Neural crest cell (in vitro differentiated cells): Measurements from ENCODE around the gene HK2. TPM values are rescaled to one million over a fixed set of nuclear protein-coding genes. Genes with fewer than 3 reads are reported as not detected.
"Not testable (repeated sequence)": the region's sequence is repeated elsewhere in the genome, so short reads cannot be mapped to it uniquely, and the experiment has no call there.

Source experiments
- DNase-seq: peaks from one replicate; pipeline ENCODE4 v3.0.0; 2021; ENCODE audit warnings: low read depth, mixed read lengths, low spot score
- H3K27ac Mint-ChIP-seq: one replicate; pipeline ENCODE4 v1.8.0; 2021; ENCODE audit warnings: mild to moderate bottlenecking, mixed read lengths; ENCODE audit not compliant: unreplicated experiment
- H3K27me3 Mint-ChIP-seq: 2 replicates; pipeline ENCODE4 v1.8.0; 2021; ENCODE audit warnings: low read depth, mild to moderate bottlenecking, mixed read lengths
- H3K36me3 Mint-ChIP-seq: 2 replicates; pipeline ENCODE4 v1.8.0; 2021; ENCODE audit warnings: low read depth, mild to moderate bottlenecking, mixed read lengths
- H3K4me1 Mint-ChIP-seq: 2 replicates; pipeline ENCODE4 v1.8.0; 2021; ENCODE audit warnings: mixed read lengths
- H3K4me3 Mint-ChIP-seq: one replicate; pipeline ENCODE4 v1.8.0; 2021; ENCODE audit warnings: mild to moderate bottlenecking, mixed read lengths
- H3K9me3 Mint-ChIP-seq: 2 replicates; pipeline ENCODE4 v1.8.0; 2021; ENCODE audit warnings: mixed read lengths
- total RNA-seq: library from RNA; stranded (reverse); gene quantifications from 2 replicates; pipeline ENCODE4 v1.2.1, GENCODE V29; 2021
- TF ChIP-seq, protein P1 (sequence below): fragments of 200-600 bp; sonication (generic); conservative IDR thresholded peaks from 2 replicates; pipeline ENCODE4 v1.5.0; 2021; ENCODE audit warnings: antibody characterized with exemption, mild to moderate bottlenecking

The HK2 gene
- total RNA-seq, 1 donor from 2014 or later, result 40.1 TPM

DNA sequence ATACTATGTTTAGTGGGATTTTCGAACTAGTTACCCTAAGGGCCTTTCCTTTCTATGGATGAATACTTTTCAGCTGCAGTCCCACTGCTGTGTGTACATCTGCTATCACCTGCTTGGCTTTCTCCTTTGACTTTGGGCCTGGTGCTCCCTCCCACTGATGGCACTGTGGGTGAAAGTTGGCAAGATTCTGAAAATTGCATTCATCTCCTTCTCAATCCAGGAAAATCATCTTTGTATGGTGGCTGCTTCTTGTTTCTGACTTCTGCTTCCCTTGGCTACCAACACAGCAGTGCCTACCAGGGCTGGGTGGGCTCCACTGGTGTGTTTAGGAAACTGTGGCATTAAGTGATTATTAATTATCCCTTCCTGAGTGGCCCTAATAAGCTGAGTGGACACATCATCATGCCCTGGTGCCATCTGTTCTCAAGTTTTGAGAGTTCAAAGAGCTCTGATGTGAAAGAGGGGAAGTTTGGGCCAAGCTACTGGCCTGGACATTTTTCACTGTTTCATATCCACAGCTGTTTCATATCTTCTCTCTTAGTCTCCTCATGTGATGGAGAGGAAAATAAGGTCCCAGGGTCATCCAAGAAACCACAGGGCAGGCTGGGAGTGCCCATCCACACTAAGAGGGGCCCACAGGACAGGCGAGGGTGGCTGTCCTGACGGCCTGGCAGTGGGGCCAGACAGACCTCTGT lies 16.7 kb downstream of the HK2 start:
- H3K27ac Mint-ChIP-seq, result peak overlapping the region; percentile 78
- no peaks in the 10 kb centered on the region for H3K27me3 Mint-ChIP-seq
- H3K9me3 Mint-ChIP-seq, result no peaks in the 10 kb centered on the region
- TF ChIP-seq, protein P1, sequence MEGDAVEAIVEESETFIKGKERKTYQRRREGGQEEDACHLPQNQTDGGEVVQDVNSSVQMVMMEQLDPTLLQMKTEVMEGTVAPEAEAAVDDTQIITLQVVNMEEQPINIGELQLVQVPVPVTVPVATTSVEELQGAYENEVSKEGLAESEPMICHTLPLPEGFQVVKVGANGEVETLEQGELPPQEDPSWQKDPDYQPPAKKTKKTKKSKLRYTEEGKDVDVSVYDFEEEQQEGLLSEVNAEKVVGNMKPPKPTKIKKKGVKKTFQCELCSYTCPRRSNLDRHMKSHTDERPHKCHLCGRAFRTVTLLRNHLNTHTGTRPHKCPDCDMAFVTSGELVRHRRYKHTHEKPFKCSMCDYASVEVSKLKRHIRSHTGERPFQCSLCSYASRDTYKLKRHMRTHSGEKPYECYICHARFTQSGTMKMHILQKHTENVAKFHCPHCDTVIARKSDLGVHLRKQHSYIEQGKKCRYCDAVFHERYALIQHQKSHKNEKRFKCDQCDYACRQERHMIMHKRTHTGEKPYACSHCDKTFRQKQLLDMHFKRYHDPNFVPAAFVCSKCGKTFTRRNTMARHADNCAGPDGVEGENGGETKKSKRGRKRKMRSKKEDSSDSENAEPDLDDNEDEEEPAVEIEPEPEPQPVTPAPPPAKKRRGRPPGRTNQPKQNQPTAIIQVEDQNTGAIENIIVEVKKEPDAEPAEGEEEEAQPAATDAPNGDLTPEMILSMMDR, result no peak
- H3K36me3 Mint-ChIP-seq, result peaks cover 3% of the 10 kb centered on the region
- no peak for DNase-seq
- H3K4me3 Mint-ChIP-seq, result no peak overlapping the region
- peaks cover 40% of the 10 kb centered on the region for H3K4me1 Mint-ChIP-seq

DNA sequence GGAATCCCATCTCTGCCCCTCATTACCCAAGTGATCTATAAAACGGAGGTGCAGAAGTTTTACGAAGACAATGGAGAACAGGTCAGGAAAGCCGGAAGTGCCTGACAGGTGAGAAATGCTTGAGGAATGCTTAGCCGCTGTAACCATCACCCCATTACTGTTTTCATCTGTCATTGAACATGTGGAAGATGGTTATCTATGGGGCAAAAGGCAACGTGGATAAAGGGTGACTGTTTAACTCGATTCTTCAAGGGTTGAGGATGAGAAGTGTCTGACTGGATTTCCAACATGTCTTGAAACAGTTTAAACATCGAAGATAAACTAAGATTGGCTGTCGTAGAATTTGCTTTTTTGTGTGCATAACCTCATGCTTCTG lies 17.3 kb downstream of the HK2 start:
- H3K27ac Mint-ChIP-seq, result peak overlapping the region; percentile 78
- DNase-seq, result no peak
- H3K36me3 Mint-ChIP-seq, result peaks cover 4% of the 10 kb centered on the region
- peaks cover 39% of the 10 kb centered on the region for H3K4me1 Mint-ChIP-seq
- H3K9me3 Mint-ChIP-seq, result no peaks in the 10 kb centered on the region
- no peak overlapping the region for H3K4me3 Mint-ChIP-seq
- no peaks in the 10 kb centered on the region for H3K27me3 Mint-ChIP-seq
- TF ChIP-seq, protein P1, result no peak

DNA sequence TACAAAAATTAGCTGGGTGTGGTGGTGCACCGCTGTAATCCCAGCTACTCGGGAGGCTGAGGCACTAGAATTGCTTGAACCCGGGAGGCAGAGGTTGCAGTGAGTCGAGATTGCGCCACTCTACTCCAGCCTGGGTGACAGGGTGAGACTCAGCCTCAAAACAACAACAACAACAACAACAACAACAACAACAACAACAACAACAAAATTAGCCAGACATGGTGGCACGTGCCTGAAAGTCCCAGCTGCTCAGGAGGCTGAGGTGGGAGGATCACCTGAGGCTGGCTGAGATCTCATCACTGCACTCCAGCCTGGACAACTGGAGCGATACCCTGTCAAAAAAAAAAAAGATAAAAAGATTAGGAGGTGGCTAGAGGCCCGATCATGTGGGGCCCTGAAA lies 19.4 kb downstream of the HK2 start:
- H3K36me3 Mint-ChIP-seq, result not testable (repeated sequence)

DNA sequence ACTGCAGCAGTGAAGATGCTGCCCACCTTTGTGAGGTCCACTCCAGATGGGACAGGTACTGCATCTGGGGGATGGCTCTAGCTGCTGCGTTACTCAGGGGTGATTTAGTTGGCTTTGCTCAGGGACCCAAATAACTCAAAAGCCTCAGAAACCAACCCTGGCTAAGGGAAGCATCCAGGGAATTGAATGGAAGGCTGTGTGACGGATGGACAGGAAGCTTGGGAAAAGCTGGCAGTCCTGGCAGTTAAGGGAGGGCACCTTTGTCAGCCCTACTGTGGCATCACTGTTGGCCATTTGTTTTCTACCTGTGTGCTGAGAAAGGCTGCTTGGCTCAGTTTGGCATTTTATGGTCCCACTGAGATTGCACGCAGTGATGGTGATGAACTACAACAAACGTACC lies 20.5 kb downstream of the HK2 start:
- TF ChIP-seq, protein P1, result no peak
- no peak for DNase-seq
- H3K36me3 Mint-ChIP-seq, result peaks cover 4% of the 10 kb centered on the region
- no peaks in the 10 kb centered on the region for H3K9me3 Mint-ChIP-seq
- H3K27me3 Mint-ChIP-seq, result no peaks in the 10 kb centered on the region
- H3K4me3 Mint-ChIP-seq, result no peak overlapping the region
- peaks cover 21% of the 10 kb centered on the region for H3K4me1 Mint-ChIP-seq
- peak overlapping the region; percentile 12 for H3K27ac Mint-ChIP-seq

More for the DNA sequence above, 19.4 kb downstream of the HK2 start:
- not testable (repeated sequence) for DNase-seq, H3K9me3 Mint-ChIP-seq, H3K4me3 Mint-ChIP-seq, H3K27me3 Mint-ChIP-seq
- H3K4me1 Mint-ChIP-seq, result peaks cover 32% of the 10 kb centered on the region
- peak overlapping the region; percentile 88 for H3K27ac Mint-ChIP-seq

DNA sequence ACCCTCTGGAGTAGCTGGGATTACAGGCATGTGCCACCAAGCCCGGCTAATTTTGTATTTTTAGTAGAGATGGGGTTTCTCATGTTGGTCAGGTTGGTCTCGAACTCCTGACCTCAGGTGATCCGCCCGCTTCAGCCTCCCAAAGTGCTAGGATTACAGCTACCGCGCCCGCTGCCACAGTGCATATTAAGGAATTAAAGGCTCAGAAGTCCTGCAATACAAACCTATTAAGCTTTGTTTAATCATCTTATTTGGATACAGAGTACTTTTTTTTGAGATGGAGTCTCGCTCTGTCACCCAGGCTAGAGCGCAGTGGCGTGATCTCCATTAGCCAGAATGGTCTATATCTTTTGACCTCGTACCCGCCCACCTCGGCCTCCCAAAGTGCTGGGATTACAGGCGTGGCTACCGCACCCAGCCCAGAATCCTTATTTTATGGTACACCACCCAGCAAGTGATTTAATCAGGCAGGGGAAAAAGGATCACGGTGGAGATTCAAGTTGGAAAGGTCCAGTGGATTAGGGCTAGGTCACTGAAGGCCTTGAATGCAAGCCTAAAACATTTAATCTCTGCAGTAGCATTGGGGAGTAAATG lies 21.3 kb downstream of the HK2 start:
- H3K36me3 Mint-ChIP-seq, DNase-seq, H3K4me3 Mint-ChIP-seq, H3K9me3 Mint-ChIP-seq, H3K27me3 Mint-ChIP-seq: not testable (repeated sequence)
- Mint-ChIP-seq H3K27ac (peak overlapping the region; percentile 12), H3K4me1 (peaks cover 15% of the 10 kb centered on the region)

DNA sequence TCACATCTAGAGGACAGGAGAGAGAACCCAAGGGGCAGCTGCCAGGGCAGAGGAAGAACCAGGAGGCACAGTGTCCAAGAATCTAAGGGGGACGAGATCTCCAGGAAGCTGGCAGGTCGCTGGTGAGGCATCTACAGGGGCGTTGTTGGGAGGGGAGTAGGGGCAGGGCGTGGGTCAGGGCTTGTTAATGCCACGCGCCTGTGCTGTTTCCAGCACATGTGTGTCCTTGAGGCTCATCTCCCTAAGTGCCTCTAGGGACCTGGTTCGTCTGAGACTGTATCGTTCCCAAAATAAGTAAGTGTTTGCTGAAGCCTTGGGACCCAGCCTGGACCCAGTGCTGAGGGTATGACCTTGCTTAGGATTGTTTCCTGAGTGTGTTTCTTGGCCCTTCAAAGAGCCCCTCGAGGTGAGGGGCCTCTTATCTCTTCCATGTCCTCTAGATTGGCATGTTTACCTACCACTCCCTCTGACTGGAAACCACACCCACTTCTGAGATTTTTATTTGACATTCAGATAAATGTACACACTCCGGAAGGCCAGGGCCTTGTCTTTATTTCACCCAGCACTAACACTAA lies 22.2 kb downstream of the HK2 start:
- Mint-ChIP-seq H3K27me3 (no peaks in the 10 kb centered on the region), H3K36me3 (peaks cover 4% of the 10 kb centered on the region), H3K4me1 (peaks cover 16% of the 10 kb centered on the region), H3K9me3 (no peaks in the 10 kb centered on the region), H3K4me3 (no peak overlapping the region), H3K27ac (peak overlapping the region; percentile 50)
- no peak for DNase-seq
- TF ChIP-seq, protein P1, result no peak
